Measurements from ENCODE around the gene PKP4. TPM values are rescaled to one million over a fixed set of nuclear protein-coding genes. Genes with fewer than 3 reads are reported as not detected.

The PKP4 gene
- total RNA-seq, 1 donor from 2014 or later: 41.6 TPM

- DNase-seq (ENCODE audit: low read depth) (no peak), FAIRE-seq (no peak)
- no peak for TF ChIP-seq CTCF (IDR thresholded peaks at IDR 0.05; ENCODE audit: insufficient read depth, low read length, severe bottlenecking)
- no peaks in the 10 kb centered on the region for H3K36me3 ChIP-seq (ENCODE audit: control insufficient read depth, insufficient read depth, low read length)
- no peak overlapping the region for H3K4me3 ChIP-seq (ENCODE audit: low read depth, low read length)
- H3K27me3 ChIP-seq (ENCODE audit: control insufficient read depth, insufficient read depth, low read length): no peaks in the 10 kb centered on the region
Observed at GRCh38 chr2:158477202-158477601, 20.4 kb downstream of the PKP4 start.

DNA sequence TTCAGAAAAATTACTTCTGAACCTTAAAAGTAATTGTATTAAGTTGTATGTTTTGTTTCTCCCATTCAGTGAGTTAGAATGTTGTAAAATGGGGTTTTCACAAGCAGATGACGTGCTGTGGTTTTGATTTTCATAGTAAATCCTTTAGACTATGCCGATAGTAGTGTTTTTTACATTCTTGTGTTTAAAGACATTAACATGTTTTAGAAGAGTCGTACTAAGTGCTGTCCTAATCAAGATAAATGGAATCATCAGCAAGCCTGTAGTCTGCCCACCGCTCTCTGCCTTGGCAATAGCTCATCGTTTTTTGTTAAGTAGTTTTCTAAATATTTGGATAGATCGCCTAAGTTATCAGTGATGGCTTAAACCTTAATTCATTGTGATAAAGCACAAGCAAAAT, 21.5 kb downstream of the PKP4 start:
- H3K4me3 ChIP-seq (ENCODE audit: low read depth, low read length): no peak overlapping the region
- no peak for DNase-seq (ENCODE audit: low read depth)
- TF ChIP-seq CTCF (IDR thresholded peaks at IDR 0.05; ENCODE audit: insufficient read depth, low read length, severe bottlenecking): no peak
- no peaks in the 10 kb centered on the region for H3K36me3 ChIP-seq (ENCODE audit: control insufficient read depth, insufficient read depth, low read length)
- no peak for FAIRE-seq
- no peaks in the 10 kb centered on the region for H3K27me3 ChIP-seq (ENCODE audit: control insufficient read depth, insufficient read depth, low read length)

DNA sequence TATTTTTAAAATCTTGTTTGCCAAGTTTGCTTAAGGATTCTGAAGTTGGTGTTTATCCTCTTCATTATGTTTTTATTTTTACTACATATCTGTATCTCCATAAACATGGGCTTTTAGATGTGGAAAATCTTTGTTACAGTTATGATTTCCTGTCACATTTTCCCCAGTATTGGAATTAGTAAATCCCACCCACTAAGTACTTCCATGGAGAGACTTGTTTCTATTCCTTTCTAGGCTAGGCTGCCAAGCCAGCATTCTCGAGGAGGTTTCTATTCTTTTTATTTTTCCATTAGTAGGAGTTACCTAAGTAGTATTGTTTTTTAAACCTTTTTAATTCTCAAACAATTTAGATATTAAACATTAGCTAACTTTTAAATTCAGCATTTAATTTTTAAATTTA, 22.1 kb downstream of the PKP4 start:
- FAIRE-seq: no peak
- no peak overlapping the region for H3K4me3 ChIP-seq (ENCODE audit: low read depth, low read length)
- no peaks in the 10 kb centered on the region for H3K27me3 ChIP-seq (ENCODE audit: control insufficient read depth, insufficient read depth, low read length)
- no peak for DNase-seq (ENCODE audit: low read depth)
- no peak for TF ChIP-seq CTCF (IDR thresholded peaks at IDR 0.05; ENCODE audit: insufficient read depth, low read length, severe bottlenecking)
- no peaks in the 10 kb centered on the region for H3K36me3 ChIP-seq (ENCODE audit: control insufficient read depth, insufficient read depth, low read length)

DNA sequence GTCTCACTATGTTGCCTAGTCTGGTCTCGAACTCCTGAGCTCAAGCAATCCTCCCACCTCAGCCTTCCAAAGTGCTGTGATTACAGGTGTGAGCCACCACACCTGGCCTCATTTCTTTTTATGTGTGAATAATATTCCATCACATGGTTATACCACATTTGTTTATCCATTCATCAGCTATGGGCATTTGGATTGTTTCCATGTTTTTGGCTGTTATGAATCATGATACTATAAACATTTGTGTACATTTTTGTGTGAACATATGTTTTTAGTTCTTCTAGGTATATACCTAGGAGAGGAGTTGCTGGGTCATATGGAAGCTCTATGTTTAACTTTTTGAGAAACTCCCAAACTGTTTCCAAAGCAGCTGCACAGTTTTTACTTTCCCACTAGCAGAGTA, 24.4 kb downstream of the PKP4 start:
- no peak for TF ChIP-seq CTCF (IDR thresholded peaks at IDR 0.05; ENCODE audit: insufficient read depth, low read length, severe bottlenecking)
- FAIRE-seq (no peak), DNase-seq (ENCODE audit: low read depth) (peak; percentile 37)
- Histone ChIP-seq H3K27me3 (ENCODE audit: control insufficient read depth, insufficient read depth, low read length) (no peaks in the 10 kb centered on the region), H3K36me3 (ENCODE audit: control insufficient read depth, insufficient read depth, low read length) (no peaks in the 10 kb centered on the region), H3K4me3 (ENCODE audit: low read depth, low read length) (no peak overlapping the region)

GRCh38 chr2:158482594-158482993, 25.8 kb downstream of the PKP4 start:
- FAIRE-seq (no peak), DNase-seq (ENCODE audit: low read depth) (peak; percentile 65)
- H3K36me3 ChIP-seq (ENCODE audit: control insufficient read depth, insufficient read depth, low read length): no peaks in the 10 kb centered on the region
- H3K4me3 ChIP-seq (ENCODE audit: low read depth, low read length): no peak overlapping the region
- no peaks in the 10 kb centered on the region for H3K27me3 ChIP-seq (ENCODE audit: control insufficient read depth, insufficient read depth, low read length)
- no peak for TF ChIP-seq CTCF (IDR thresholded peaks at IDR 0.05; ENCODE audit: insufficient read depth, low read length, severe bottlenecking)

- DNase-seq (ENCODE audit: low read depth): no peak
- H3K27me3 ChIP-seq (ENCODE audit: control insufficient read depth, insufficient read depth, low read length): no peaks in the 10 kb centered on the region
- no peaks in the 10 kb centered on the region for H3K36me3 ChIP-seq (ENCODE audit: control insufficient read depth, insufficient read depth, low read length)
- no peak overlapping the region for H3K4me3 ChIP-seq (ENCODE audit: low read depth, low read length)
- TF ChIP-seq CTCF (IDR thresholded peaks at IDR 0.05; ENCODE audit: insufficient read depth, low read length, severe bottlenecking): no peak
- no peak for FAIRE-seq
Observed at GRCh38 chr2:158484892-158485556, 28.3 kb downstream of the PKP4 start.

All from bronchial epithelial cell (primary cell).